ENCODE measurements around the gene RASAL2.

- TF ChIP-seq ZNF3 (CRISPR knock-in tag; IDR thresholded peaks at IDR 0.05) = no peak
- TF ChIP-seq HNRNPL (IDR thresholded peaks at IDR 0.05; ENCODE audit: low read depth, low read length) = no peak
- TF ChIP-seq, protein P1, sequence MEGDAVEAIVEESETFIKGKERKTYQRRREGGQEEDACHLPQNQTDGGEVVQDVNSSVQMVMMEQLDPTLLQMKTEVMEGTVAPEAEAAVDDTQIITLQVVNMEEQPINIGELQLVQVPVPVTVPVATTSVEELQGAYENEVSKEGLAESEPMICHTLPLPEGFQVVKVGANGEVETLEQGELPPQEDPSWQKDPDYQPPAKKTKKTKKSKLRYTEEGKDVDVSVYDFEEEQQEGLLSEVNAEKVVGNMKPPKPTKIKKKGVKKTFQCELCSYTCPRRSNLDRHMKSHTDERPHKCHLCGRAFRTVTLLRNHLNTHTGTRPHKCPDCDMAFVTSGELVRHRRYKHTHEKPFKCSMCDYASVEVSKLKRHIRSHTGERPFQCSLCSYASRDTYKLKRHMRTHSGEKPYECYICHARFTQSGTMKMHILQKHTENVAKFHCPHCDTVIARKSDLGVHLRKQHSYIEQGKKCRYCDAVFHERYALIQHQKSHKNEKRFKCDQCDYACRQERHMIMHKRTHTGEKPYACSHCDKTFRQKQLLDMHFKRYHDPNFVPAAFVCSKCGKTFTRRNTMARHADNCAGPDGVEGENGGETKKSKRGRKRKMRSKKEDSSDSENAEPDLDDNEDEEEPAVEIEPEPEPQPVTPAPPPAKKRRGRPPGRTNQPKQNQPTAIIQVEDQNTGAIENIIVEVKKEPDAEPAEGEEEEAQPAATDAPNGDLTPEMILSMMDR (CRISPR knock-in tag; IDR thresholded peaks at IDR 0.05) = no peak
- no peak for TF ChIP-seq ZNF530 (CRISPR knock-in tag; IDR thresholded peaks at IDR 0.05; ENCODE audit: low read depth)
- TF ChIP-seq BCL3 (CRISPR knock-in tag; IDR thresholded peaks at IDR 0.05) = no peak
- TF ChIP-seq MYC (CRISPR knock-in tag; IDR thresholded peaks at IDR 0.05; ENCODE audit: borderline replicate concordance) = no peak
- no peak for TF ChIP-seq ZNF142 (CRISPR knock-in tag; IDR thresholded peaks at IDR 0.05)
- TF ChIP-seq POLR2A (IDR thresholded peaks at IDR 0.05; ENCODE audit: insufficient read depth in 1 of 2, low read depth in 2 of 2, low read length in 2 of 2) = no peak
- TF ChIP-seq PBX3 (CRISPR knock-in tag; IDR thresholded peaks at IDR 0.05; ENCODE audit: borderline replicate concordance) = no peak
- TF ChIP-seq, protein P2, sequence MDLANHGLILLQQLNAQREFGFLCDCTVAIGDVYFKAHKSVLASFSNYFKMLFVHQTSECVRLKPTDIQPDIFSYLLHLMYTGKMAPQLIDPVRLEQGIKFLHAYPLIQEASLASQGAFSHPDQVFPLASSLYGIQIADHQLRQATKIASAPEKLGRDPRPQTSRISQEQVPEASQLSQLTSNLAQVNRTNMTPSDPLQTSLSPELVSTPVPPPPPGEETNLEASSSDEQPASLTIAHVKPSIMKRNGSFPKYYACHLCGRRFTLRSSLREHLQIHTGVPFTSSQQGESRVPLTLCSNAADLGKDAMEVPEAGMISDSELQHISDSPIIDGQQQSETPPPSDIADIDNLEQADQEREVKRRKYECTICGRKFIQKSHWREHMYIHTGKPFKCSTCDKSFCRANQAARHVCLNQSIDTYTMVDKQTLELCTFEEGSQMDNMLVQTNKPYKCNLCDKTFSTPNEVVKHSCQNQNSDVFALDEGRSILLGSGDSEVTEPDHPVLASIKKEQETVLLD (CRISPR knock-in tag; IDR thresholded peaks at IDR 0.05; ENCODE audit: low read depth) = no peak
- no peak for TF ChIP-seq EZH2 (conservative IDR thresholded peaks at IDR 0.05; ENCODE audit: low read depth, low read length)
- no peak for TF ChIP-seq UBTF (CRISPR knock-in tag; IDR thresholded peaks at IDR 0.05)
These were observed 305.3 kb downstream of the RASAL2 start for GRCh38 chr1:178399177-178399728.

All from HepG2 (cell line).